H7 (cell line): ENCODE results near the gene OR7C1. TPM values are rescaled to one million over a fixed set of nuclear protein-coding genes. Genes with fewer than 3 reads are reported as not detected.
A peak's percentile ranks its signal among the peaks of the same experiment; 100 is the strongest.
"Not testable (repeated sequence)": the region's sequence is repeated elsewhere in the genome, so short reads cannot be mapped to it uniquely, and the experiment has no call there.

ENCODE experiments used
- DNase-seq: peaks from one replicate; pipeline ENCODE4 v3.0.0; 2012
- H3K27me3 ChIP-seq: 2 replicates; pipeline ENCODE4 v1.6.0; 2011; ENCODE audit warnings: mild to moderate bottlenecking, low read length; ENCODE audit not compliant: control insufficient read depth, insufficient read depth
- H3K36me3 ChIP-seq: replicated peaks from 2 replicates; pipeline ENCODE4 v1.5.1; 2011; ENCODE audit warnings: low read length; ENCODE audit not compliant: control insufficient read depth, insufficient read depth
- H3K4me3 ChIP-seq: 2 replicates; pipeline ENCODE4 v1.5.1; 2011; ENCODE audit warnings: low read depth, mild to moderate bottlenecking, control low read depth, low read length, moderate library complexity; ENCODE audit not compliant: insufficient read depth
- total RNA-seq: library from RNA; depleted of rRNA; stranded (reverse); fragments of >200 nt; shearing (Covaris generic); gene quantifications from 2 replicates; pipeline ENCODE4 v1.2.3, GENCODE V29; 2014

The OR7C1 gene
- total RNA-seq, 1 experiment from 2014 or later = not detected

DNA sequence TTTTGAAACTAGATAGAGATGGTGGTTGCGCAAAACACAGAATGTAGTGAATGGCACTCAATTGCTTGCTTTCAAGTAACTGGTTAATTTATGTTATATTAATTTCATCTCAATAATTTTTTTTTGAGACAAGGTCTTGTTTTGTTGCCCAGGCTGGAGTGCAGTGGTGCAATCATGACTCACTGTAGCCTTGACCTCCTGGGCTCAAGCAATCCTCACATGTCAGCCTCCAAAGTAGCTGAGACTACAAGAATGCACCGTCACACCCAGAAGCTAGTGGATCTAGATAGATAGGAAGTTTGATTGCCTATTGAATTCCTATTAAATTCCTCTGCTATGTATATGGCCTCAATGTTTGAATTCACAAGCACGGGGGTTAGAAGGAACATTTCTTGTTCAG, 30.2 kb downstream of the OR7C1 start:
- Histone ChIP-seq H3K27me3 (no peaks in the 10 kb centered on the region), H3K36me3 (no peaks in the 10 kb centered on the region), H3K4me3 (no peak overlapping the region)
- DNase-seq = no peak

DNA sequence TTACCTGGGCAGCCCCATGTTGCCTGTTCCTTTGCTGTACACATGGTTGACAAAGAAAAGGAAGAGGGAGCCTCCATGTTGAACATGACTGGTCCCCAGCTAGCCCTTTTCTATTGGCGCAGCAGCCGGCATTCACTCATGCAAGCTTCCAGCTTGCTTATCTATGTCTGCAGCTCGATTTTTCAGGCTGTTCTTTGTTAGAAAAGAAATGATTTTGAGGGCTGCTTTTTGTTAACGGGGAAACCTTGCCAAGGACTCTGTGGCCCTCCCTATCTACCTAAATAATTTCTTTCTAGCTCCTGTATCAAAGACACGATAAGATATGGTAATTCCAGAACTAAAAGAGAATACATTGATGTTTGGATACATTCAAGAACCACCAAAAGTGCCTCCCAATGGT, 36.2 kb downstream of the OR7C1 start:
- DNase-seq = no peak
- no peaks in the 10 kb centered on the region for H3K27me3 ChIP-seq
- no peak overlapping the region for H3K4me3 ChIP-seq
- no peaks in the 10 kb centered on the region for H3K36me3 ChIP-seq

DNA sequence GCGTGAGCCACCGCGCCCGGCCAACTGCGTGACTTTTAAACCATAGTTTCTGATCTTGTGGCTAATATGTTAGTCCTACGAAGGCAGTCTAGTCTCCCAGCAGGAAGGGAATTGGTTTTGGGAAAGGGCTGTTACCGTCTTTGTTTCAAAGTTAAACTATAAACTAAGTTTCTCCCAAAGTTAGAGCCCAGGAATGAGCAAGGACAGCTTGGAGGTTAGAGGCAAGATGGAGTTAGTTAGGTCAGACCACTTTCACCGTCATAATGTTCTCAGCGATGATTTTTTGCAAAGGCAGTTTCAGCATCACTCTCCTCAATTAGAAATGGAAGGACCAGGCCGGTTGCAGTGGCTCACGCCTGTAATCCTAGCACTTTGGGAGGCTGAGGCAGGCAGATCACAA, 39.0 kb downstream of the OR7C1 start:
- DNase-seq = no peak
- Histone ChIP-seq H3K4me3 (no peak overlapping the region), H3K27me3 (no peaks in the 10 kb centered on the region), H3K36me3 (no peaks in the 10 kb centered on the region)

DNA sequence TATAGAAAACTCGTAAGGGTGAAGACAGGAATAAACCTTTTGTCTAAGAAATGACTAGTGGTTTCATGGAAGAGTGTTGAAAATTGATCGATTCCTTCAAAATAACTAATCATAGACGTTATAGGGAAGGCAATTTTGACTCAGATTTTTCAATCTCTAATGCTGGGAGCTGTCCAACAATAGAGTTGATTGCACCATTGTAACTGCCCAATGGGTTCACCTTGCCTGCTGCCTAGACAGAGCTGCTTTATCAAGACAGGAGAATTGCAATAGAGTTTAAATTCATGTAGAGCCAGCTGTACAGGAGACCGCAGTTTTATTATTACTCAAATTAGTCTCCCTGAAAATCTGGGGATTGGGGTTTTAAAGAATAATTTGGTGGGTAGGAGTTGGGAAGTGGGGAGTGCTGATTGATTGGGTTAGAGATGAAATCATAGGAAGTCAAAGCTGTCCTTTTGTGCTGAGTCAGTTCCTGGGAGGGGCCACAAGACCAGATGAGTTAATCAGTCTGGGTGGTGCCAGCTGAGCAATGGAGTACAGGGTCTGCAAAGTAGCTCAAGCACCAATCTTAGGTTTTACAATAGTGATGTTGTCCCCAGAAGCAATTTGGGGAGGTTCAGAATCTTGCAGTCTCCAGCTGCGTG, 39.8 kb downstream of the OR7C1 start:
- Histone ChIP-seq H3K36me3 (no peaks in the 10 kb centered on the region), H3K27me3 (no peaks in the 10 kb centered on the region), H3K4me3 (no peak overlapping the region)
- DNase-seq = no peak

DNA sequence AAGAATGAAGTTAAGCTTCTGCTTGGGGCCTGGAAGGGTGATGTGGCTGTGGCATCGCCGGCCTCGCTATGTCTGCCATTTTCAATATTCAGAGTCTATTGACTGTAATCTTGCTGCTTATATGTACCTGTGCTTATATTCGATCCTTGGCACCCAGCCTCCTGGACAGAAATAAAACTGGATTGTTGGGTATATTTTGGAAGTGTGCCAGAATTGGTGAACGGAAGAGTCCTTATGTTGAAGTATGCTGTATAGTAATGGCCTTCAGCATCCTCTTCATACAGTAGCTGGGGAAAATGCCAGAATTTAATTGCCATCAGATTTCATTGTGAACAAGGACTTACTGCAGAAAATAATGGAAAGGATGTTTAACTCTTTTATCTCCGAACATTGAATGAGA, 42.7 kb downstream of the OR7C1 start:
- H3K4me3 ChIP-seq, DNase-seq, H3K36me3 ChIP-seq, H3K27me3 ChIP-seq: not testable (repeated sequence)

DNA sequence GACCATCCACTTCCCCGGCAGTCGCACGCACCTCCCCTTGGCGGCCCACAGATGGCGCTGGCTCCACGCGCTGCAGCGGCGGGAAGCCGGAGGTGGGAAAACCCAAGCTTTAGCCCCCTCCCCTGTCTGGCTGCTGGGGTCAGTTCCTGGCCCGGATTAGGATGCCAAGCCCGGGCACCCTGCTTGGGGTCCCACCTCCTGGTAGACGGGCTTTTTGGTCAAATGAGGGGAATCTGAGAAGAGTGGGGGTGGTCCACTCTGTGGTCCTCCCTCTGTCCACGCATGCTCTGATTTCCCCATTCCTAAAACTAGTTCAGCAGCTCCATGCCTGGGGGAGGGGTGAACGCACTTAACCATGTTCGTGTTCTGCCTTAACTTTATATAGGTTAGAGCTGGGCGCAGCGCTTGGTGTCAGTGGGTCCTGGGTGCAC, 48.5 kb downstream of the OR7C1 start:
- DNase-seq = peak; percentile 91
- Histone ChIP-seq H3K27me3 (no peaks in the 10 kb centered on the region), H3K4me3 (no peak overlapping the region), H3K36me3 (no peaks in the 10 kb centered on the region)

DNA sequence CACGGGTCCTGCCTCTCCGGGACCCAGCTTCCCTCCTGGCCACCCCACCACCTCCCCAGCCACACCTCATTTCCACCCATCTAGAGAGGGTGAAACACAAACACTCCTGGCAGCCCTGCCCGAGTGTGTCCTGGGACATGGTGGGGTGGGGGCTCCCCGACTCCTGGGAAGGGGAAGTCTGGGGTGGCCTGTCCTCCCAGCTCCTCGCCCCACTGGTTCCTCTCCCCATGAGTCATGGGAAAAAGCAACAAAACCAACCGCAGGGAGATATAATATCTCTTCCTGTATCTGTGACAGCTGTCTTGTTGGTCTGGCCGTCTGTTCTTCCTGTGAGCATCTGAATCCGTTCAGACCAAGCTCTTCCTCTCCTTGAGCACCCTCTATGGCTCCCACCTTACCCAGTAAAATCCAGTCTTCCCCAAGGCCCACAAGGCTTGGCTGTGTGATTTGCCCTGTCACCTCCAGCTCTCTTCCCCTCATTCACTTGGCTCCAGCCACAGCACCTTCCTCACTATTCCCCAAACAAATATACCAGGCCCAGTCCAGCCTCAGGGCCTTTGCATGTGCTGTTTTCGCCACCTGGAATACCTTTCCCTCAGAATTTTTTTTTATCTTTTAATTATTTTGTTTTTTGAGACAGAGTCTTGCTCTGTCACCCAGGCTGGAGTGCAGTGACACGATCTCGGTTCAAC, 49.7 kb downstream of the OR7C1 start:
- DNase-seq, H3K36me3 ChIP-seq, H3K27me3 ChIP-seq, H3K4me3 ChIP-seq: not testable (repeated sequence)

DNA sequence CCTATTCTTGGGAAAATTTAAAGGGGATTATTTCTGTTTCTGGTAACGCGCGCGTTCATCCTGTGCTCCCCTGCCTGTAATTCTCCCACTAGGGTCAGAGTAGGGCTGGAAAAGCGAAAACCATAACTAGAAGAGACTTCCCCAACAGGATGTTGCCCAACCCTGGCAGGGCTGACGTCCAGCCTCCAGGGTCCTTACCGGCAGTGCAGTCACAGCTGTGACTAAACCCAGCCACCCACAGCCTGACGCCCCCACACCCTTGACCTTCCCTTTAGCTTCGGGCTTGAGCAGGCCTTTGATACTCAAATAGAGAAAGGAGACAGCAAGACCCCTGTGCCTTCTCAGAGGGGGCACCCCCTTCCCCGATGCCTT, 50.3 kb downstream of the OR7C1 start:
- not testable (repeated sequence) for H3K4me3 ChIP-seq, DNase-seq, H3K36me3 ChIP-seq, H3K27me3 ChIP-seq

DNA sequence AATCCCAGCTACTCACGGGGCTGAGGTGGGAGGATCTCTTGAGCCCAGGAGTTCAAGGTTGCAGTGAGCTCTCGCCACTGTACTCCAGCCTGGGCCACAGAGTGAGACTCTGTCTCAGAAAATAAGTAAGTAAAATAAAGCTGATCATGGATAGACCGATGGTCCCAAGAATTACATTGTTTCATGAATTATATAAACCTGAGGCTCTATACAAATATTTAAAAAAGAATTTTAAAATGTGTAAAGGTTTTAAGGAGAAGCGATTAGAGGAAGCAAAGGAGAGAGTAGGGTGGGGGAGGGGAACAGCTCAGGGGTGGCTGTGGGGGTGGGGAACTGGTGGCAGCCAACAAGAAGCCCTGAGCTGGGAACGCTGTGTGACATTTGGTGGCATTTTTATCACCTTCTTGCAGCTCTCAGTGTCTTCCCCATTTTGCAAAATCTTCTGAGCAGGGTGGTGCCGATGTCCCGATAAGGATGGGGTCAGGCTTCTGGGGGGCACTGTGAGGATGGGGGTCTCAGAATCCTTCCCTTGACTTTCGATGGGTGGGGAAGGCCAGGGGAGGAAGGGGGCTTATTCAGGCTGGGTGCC, 51.5 kb downstream of the OR7C1 start:
- DNase-seq, H3K27me3 ChIP-seq, H3K4me3 ChIP-seq, H3K36me3 ChIP-seq: not testable (repeated sequence)

DNA sequence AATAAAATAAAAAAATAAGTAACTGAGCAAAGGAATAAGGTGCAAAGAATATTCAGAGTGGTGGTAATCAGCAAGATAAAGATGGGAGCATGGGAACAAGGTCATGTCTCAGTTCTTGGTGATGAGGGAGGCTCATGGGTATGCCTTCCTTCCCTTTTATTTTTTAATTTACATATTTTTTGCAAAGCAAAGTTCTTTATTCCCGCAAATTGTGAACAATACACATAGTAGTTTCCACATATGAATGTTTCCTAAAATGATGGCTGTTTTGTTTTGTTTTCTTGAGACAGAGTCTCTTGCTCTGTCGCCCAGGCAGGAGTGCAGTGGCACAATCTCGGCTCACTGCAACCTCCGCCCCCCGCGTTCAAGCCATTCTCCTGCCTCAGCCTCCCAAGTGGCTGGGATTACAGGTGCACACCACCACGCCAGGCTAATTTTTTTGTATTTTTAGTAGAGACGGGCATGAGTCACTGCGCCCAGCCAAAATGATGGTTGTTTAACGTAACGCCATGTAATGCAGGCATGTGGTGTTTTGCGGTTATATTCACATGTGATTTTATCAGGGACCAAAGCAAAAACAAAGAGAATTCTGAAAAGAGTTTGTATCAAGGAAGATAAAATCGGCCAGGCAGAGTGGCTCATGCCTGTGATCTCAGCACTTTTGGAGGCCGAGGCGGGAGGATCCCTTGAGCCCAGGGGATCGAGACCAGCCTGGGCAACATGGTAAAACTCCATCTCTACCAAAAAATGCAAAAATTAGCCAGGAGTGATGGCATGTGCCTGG, 52.2 kb downstream of the OR7C1 start:
- DNase-seq = no peak
- no peak overlapping the region for H3K4me3 ChIP-seq
- no peaks in the 10 kb centered on the region for H3K27me3 ChIP-seq
- no peaks in the 10 kb centered on the region for H3K36me3 ChIP-seq

DNA sequence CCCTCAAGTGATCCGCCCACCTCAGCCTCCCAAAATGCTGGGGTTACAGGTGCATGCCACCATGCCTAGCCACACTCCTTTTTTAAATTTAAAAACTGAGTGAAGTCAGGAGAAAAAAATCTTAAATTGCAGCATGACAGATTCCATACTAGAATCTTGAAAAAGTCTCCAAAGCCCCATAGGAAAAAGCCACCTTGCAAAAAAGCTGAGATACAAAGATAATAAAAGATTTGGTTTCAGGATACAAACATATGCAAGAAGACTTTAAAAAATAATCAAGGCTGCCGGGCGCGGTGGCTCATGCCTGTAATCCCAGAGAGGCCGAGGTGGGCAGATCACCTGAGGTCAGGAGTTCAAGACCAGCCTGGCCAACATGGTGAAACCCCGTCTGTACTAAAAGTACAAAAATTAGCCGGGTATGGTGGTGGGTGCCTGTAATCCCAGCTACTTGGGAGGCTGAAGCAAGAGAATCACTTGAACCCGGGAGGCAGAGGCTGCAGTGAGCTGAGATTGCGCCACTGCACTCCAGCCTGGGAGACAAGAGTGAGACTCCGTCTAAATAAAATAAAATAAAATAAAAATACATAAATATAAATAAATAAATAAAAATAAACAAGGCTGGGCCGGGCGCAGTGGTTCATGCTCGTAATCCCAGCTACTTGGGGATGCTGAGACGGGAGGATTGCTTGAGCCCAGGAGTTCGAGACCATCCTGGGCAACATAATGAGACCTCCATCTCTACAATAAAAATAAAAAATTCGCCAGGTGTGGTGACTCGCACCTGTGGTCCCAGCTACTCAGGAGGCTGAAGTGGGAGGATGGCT, 53.1 kb downstream of the OR7C1 start:
- H3K4me3 ChIP-seq, DNase-seq, H3K36me3 ChIP-seq, H3K27me3 ChIP-seq: not testable (repeated sequence)

DNA sequence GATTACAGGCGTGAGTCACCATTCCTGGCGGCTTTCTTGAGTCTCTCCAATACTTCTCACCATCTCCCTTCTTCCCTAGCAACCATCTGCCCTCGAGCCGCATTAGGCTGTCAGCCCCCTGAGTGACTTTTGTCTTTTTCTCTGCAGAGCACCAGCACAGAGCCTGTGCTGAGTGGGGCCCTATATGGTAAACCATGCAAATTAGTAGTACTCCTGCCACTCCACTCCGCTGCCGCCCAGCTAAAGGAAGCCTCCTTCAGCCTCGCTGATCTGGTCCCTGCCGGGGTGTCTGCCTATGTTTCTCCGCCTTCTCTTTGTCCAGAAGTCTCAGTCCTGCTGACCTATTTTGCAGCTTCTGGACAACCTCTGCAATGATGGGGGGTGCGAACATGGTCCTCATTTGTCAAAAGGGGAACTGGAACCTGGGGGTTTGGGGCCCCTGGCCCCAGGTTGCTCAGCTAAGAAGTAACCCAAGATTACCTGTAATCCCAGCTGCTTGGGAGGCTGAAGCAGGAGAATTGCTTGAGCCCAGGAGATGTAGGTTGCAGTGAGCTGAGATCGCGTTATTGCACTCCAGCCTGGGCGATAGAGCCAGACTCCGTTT, 54.3 kb downstream of the OR7C1 start:
- not testable (repeated sequence) for H3K4me3 ChIP-seq, H3K36me3 ChIP-seq, H3K27me3 ChIP-seq, DNase-seq

DNA sequence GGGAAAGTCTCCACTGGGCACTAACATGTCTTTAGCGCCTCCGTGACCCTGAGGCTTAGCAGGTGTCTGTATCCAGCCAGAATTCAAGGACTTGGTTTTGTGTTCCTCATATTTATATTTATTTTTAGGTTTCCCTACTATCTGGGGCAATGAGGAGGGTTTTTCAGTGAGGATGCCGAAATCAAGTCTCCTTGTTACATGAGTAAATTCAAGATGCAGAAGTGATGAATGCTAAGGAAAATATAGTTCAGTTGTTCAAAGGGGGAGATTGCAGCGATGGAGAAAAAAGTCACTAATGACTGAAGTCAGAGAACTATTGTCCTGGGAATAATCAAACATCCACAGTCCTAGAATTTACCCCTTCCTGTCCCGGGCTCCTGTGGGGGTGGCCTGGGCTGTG, 55.8 kb downstream of the OR7C1 start:
- Histone ChIP-seq H3K36me3 (no peaks in the 10 kb centered on the region), H3K4me3 (no peak overlapping the region), H3K27me3 (no peaks in the 10 kb centered on the region)
- DNase-seq = no peak
